Suprapubic skin (tissue), 4 donors: Measurements from ENCODE around the gene UFSP2.

ENCODE experiments used
- EP300 ChIP-seq: sonication (generic); formaldehyde crosslinking; IDR thresholded peaks from one replicate; pipeline ENCODE4 v1.6.1; 2017; ENCODE audit warnings: antibody characterized with exemption
- POLR2A ChIP-seq, 2 donors: fragments of 450-650 bp; IDR thresholded peaks; one replicate each; pipeline ENCODE4 v1.6.1; 2017; ENCODE audit warnings: antibody characterized with exemption in 2 of 2, mild to moderate bottlenecking in 2 of 2, moderate library complexity in 2 of 2
- POLR2AphosphoS5 ChIP-seq, 3 donors: sonication (generic); formaldehyde crosslinking; IDR thresholded peaks; one replicate each; pipeline ENCODE4 v1.6.1; 2017; ENCODE audit warnings: antibody characterized with exemption in 3 of 3
- TF ChIP-seq, protein P1 (sequence below), 2 donors: fragments of 200-600 bp in 1 of 2; fragments of 450-650 bp in 1 of 2; sonication (generic) in 1 of 2; IDR thresholded peaks; one replicate each; pipeline ENCODE4 v1.5.1; 2016 to 2019; ENCODE audit warnings: antibody characterized with exemption in 2 of 2, mild to moderate bottlenecking in 1 of 2, moderate library complexity in 1 of 2

DNA sequence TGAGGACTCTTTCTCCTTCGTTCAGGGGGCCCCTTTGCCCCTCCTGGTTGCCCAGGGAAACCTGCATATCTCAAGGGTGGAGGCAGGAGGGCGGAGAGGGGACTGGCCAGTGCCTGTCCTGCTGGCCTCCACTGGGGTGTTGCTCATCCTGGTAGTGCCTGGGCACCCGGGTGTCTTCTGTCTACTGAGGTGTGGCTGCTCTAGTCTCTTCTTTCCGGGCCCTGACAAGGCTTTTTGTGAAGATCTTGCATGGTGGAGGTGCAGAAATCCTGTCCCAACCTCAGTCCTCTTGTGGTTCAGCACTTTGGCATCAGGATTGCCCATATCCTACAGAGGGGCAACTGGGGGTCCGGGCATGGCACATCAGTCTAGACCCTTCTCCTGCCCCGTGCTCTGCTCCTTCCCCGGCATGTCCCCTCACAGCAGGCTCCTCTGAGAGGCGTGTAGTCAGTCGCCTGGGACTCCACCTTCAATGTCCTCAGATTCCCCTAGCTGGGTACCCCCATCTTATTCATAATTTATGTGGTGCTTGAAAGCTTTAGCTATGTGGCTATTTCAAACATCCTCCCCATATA, 43.9 kb upstream of the UFSP2 start:
- no peak for TF ChIP-seq POLR2AphosphoS5 (IDR thresholded peaks at IDR 0.05)
- TF ChIP-seq EP300 = no peak
- no peak for TF ChIP-seq POLR2A (IDR thresholded peaks at IDR 0.05)
- TF ChIP-seq, protein P1, sequence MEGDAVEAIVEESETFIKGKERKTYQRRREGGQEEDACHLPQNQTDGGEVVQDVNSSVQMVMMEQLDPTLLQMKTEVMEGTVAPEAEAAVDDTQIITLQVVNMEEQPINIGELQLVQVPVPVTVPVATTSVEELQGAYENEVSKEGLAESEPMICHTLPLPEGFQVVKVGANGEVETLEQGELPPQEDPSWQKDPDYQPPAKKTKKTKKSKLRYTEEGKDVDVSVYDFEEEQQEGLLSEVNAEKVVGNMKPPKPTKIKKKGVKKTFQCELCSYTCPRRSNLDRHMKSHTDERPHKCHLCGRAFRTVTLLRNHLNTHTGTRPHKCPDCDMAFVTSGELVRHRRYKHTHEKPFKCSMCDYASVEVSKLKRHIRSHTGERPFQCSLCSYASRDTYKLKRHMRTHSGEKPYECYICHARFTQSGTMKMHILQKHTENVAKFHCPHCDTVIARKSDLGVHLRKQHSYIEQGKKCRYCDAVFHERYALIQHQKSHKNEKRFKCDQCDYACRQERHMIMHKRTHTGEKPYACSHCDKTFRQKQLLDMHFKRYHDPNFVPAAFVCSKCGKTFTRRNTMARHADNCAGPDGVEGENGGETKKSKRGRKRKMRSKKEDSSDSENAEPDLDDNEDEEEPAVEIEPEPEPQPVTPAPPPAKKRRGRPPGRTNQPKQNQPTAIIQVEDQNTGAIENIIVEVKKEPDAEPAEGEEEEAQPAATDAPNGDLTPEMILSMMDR (IDR thresholded peaks at IDR 0.05) = no peak
